Activated CD4-positive, alpha-beta T cell treated with anti-CD3 and anti-CD28 coated beads, Interleukin-2, amount 50 U/mL, for 4 hours (primary cell): ENCODE results near the gene CHRM2.
"Not testable (repeated sequence)": the region's sequence is repeated elsewhere in the genome, so short reads cannot be mapped to it uniquely, and the experiment has no call there.

Source experiments
- DNase-seq, 2 experiments: peaks; one replicate each; pipeline ENCODE4 v3.0.0-alpha.2; 2020

CHRM2 gene

DNA sequence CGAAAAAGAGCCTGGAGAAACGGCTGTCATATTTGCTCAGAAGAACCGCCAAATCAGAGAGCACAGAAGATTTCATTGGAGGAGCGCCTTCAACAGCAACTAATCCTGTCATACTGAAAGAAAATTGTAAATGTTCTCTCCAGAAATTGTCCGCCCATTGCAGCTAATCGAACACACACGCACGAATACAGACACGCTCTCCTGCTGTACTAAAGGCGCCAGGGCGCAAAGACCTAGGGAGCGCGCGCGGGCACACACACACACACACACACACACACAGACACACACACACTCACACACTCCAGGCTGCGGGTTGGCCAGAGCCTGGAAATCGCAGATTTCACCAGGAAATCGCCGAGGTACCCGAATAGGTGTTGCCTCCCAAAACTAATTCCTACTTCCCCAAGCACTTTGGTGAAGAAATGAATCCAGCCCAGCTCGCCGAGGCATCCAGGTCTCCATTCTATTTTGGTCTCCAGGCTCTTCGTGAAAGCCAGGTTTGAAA is at the start of gene CHRM2:
Gene CHRM2 (plus strand): TSS at position 157 of the 505 bp plus-strand sequence. CDS start 146,214 bp downstream, outside the sequence.
- no peak for DNase-seq

DNA sequence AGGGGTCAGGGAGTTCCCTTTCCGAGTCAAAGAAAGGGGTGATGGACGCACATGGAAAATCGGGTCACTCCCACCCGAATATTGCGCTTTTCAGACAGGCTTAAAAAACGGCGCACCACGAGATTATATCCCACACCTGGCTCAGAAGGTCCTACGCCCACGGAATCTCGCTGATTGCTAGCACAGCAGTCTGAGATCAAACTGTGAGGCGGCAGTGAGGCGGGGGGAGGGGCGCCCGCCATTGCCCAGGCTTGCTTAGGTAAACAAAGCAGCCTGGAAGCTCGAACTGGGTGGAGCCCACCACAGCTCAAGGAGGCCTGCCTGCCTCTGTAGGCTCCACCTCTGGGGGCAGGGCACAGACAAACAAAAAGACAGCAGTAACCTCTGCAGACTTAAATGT is 37.1 kb upstream of the CHRM2 start:
- not testable (repeated sequence) for DNase-seq

DNA sequence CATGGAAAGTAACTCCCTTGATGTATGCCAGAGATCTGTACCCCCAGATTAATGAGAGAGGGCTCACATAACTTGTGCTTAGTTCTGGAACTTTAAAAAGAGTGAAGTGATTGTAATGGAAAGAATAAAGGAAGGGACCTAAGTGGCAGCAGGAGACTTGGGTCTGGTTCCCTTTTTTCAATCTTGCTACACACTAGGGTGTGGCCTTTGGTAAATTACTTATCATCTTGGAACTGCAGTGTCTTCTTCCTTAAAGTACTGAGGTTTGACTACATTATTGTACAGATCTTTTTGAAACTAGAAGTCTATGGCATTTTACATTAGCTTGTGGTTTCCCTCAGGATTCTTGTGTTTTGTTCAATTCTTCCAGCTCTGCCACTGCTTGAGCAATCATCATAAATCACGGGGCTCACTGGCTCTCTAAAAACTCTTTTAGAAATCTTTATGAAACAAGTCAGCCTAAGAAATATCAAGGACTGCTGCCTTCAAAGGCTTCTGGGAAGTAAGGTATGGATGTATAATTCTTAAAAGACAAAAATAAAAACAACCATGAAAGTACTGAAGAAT is 22.5 kb upstream of the CHRM2 start:
- DNase-seq: no peak

DNA sequence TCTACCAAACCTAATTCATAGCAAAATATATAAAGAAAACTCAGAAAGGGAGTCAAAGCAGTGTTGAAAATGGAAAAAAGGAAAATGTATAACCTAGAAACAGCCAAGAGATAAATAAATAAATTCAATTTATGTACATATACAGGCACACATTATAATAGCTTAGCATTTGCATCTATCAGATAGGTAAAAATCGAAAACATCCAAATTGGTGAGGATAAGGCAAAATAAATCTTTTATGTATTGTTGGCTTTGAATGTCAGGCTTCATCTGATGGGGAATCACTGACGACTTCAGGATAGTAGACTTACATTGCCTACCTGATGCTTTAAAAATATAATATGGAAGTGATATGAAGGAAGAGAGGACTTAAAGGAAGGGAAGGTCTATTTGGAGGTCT is 20.6 kb upstream of the CHRM2 start:
- no peak for DNase-seq

DNA sequence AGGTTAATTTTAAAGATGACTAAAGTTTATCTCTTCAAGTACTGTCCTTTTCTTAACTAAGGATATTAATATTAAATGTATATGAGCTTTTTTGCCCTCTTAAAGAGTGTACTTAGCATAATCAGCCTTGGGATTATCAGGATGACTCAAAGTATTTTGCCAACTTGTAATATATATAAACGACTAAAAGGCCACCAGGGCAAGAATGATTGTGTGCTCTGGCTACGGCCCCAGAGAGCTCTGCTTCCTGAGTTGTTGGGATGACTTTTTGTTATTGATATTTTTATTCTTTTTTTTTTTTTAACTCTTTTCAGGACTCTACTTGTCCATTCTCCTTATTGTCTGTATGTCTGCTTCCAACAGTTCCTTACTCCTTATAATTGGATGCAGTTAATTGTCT is 14.8 kb upstream of the CHRM2 start:
- DNase-seq: no peak

DNA sequence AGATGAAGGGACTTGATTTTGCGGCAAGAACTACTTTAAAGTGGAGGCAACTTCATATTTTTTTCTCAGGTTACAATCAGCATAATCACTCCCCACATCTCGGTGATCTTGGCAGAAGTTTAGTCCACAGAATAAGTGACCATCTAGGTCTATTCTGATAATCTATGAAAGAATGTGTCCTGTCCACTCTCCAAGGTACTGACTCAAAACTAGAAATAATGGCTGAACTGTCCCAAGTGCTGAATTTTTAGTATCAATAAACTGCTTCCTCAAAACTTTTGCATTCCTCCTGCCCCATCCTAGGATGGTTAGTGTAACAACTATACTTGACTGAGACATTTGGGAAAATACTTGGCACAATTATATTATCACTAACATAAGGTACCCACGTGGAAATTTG is 10.9 kb upstream of the CHRM2 start:
- no peak for DNase-seq

DNA sequence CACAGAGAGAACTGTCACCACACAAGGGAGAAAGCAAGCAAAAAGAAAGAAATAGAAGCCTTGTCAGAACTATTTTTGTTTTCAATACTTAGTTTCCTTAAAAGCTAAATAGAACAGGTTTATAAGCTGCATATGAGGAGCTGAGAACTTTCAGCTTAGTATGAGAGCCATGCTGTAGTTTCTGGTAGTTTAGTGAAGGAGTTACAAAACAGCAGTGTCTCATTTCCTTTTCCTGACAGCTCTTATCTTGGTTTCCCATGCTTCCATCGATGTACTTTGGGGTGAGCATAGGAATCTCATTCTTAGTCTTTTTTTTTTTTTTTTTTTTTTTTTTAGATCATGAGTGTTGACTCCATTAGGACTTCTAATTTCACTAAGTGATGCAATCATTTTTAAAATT is 8.6 kb upstream of the CHRM2 start:
- no peak for DNase-seq

DNA sequence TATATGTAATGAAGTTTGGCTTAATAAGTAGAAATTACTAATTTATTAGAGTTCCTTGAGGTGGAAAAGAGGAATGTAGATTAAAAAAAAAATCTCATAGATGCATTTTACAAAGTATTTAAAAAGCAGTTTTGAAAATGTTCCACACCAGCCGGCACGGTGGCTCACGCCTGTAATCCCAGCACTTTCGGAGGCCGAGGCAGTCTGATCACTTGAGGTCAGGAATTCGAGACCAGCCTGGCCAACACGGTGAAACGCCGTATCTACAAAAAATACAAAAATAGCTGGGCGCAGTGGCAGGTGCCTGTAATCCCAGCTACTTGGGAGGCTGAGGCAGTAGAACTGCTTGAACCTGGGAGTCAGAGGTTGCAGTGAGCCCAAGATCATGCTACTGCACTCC is 3.2 kb upstream of the CHRM2 start:
- DNase-seq: no peak

DNA sequence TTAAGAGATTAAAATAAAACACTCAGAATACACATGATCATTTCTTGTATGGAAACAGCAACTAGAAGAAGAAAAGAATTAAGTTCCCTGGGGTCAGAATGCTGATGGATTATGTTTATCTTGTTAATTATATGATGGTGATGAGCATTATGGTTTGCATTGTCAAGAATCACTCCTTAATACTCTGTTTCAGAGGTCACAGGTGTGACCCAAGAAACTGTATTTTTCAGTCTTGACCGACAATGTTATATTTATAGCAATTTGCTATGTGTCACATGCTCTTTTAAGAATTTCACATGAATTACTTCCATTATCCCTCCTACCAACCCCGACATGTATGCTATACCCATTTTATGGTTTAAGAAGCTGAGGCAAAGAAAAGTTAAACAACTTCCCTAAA is 2.7 kb upstream of the CHRM2 start:
- no peak for DNase-seq

DNA sequence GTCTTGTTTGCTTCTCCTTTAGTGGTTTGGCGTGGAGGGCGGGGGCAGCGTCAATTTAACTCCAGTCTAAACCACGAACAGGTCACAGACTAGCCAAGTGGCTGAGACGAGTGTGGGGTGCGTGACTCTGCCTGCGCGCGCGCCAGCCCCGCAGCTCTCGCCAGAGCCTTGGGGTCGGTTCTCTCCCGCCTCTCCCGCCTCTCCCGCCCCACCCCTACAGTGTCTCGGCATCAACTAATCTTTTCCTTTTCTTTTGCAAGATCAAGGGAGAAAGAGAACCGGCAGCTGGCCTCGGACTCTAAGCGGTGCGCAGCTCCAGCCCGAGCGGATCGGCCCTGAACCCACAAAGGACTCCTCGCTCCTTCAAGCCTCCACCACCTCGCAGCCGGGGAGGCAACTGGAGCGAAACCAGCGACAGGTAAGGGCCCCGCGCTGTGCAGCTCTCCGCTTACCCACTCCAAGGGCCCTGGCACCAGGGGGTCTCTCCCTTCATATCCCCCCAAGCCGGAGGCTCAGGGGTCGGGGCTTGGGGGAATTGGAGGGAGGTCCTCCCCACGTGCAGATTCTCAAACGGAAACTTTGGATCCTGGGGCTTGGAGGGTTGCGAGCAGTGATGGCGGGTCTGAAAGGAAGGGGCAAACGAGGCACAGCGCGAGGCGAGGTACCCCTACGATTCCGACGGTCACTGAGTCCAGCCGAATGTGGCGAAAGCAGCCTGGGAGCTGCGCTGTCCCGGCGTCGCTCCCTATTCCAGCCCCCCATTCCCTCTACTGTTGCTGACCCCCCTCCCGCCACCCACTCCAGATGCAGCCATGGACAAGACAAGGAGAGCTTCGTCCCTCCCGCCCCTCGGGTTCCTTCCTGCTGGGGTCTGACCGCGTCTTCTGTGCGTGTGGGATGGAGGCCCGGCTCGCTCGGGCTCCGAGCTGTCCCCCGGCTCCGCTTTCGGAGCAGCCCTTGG is 829 bp downstream of the CHRM2 start:
- no peak for DNase-seq

DNA sequence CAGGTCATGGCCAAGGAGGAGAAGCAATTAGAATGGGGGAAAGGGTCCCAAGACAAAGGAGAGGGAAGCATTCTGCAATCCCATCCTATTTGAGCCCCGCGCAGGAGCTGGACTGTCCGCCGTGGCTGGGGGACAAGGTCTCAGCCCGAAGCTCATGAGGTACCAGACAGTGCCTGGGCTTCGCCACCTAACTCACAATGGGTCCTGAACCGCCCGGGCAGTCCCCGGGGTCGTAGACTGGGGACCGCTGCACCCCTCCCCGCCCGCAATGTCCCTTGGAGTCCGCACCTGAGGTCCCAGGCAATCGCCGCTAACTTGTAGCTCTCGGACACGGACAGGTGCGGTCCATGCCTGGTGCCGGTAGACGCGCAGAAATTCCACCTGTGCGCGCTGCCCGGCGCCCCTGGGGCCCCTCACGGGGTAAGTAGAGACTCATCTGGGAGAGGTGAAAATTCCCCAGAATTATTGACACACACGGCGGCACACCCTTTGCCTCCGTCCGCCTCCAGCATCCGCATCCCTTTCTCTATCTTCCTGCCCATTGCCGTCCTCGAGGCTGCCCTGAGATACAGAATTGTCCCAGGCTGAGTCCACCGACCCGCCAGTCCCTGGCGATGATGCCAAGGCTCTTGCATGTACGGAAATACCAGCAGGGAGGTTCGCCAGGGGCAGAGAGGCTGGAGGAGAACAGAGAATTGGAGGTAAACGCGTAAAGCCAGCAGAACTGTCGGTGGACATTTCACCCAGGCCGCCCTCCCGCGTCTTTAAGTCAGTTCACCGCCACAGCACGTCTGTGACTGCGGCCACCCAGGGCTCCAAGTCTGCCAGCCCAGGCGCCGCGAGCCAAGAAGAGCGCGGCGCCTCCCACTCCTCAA is 1.8 kb downstream of the CHRM2 start:
- no peak for DNase-seq

DNA sequence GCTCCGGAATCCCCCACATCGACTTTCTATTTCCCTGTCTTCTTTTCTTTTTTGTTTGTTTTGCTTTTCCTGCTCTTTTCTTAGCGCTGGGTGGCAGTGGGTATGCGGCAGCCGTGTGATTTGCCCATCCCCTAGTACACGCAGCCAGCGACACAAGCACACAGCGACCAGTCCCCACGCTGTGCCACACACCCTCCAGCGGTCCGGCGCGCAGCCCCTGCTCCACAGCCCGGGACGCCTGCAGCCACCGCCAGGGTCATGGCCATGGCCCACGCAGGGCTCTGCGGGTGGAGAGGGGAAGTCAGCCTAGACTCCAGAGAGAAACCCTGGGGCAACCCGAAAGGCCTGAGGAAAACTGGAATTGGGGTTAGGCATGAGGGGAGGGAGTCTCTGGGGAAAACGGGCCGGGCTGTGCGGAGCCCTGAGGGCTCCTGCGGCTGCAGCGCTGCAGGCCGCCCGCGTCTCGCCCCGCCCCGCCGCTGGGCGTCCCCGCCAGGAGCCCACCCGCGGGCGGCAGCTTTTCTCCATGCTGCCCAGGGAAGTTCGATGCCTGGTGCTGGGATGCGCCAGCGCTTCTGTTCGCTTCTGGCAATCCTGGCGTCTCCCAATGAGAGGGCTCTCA is 2.5 kb downstream of the CHRM2 start:
- DNase-seq: no peak

DNA sequence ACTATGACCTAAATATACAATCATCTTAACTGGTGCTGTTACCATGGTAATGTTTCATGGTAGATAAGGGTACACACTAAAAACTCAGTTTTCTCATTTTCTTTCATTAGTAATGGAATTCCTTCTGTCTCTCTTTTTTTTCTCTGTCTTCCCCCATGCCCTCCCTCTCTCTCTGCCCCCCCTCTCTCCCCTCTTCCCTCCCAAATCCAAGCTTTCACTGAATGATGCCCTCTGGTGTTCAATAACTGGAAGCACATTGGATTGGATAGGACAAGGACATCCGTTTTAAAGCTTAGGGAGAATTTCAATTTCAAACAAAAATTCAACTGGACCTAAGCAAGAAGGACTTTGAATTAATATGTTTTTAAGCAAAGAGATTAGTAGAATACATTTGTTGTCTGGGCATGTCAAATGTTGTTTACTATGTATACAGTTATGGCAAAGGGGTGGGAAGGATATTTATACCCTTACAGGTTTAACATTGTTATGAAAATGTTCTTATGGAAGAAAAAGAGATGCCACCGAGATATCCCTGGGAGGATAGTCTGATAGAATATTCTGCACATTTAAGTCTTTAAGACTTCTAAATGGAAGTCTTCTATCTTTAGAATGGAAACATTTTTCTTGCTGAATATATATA is 6.1 kb downstream of the CHRM2 start:
- no peak for DNase-seq

DNA sequence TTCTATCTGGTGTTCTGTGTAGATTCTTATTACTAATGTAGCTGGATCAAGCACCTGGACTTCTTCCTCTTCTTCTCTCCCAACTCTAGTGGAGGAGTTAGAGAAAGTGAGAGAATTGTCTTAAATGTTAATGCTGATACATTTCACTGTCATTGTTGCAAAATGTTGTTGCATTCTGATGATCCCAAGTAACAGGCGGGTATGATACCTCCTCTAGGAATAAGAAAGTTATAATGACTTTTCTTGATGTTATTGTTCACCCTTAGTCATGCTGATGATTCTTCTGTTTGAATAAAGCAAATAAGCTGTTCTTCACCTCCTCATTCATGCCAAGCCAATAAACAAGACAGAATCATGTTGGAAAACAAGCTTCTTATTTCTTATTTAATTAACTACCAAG is 9.1 kb downstream of the CHRM2 start:
- no peak for DNase-seq

DNA sequence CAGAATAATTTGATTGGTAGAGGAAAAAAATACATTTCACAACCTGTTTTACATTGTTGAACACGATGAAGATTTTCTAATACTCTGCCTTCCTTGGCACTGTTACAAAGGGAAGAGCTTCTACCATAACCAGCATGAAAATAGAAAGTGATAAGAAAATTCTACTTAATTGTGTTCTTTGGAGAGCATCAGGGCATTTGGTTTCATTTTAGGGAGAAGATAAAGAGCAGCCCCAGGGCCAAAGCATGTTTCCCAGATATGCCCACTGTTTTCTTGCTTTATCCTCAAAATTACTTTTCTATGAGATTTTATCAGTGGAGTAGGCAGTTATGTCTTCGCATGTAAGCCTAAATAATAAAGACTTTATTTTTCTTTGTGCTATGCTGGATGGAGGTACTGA is 9.5 kb downstream of the CHRM2 start:
- no peak for DNase-seq

DNA sequence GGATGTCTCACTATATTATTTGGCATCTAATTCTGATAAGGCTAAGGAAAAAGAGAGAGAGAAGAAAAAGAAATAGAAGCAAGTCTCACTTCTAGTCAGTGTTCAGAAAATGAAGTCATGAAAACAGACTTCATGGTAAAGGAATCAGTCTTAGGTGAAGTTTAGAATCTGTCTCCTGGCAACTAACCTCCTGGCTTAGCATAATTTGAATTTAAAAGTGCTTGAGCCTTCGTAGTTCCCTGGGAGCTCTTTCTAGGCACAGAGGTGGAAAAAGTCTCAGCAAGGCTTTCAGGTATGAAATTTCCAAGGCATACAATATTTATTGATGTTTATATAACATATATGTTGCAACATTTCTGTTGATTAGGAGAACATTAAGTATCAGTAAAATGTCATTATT is 10.4 kb downstream of the CHRM2 start:
- DNase-seq: no peak

DNA sequence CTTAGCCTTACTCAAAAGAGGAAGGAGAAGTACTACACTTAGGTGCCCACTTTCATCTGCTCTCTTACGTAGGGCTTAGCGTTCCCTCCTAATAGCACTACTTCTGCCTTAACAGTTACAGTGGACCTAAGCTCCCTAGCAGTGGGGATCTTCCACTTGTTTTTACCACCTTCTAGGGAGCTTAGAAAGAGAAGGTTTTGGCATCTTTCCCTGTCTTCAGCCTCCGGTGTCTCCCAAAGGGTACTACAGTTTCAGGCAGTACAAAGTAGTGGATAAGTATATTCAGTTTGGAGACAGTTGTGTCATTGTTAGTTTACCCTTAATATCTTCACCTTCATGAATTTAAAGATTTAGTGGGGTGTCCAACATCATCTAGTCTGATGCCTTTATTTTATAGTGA is 14.6 kb downstream of the CHRM2 start:
- no peak for DNase-seq

DNA sequence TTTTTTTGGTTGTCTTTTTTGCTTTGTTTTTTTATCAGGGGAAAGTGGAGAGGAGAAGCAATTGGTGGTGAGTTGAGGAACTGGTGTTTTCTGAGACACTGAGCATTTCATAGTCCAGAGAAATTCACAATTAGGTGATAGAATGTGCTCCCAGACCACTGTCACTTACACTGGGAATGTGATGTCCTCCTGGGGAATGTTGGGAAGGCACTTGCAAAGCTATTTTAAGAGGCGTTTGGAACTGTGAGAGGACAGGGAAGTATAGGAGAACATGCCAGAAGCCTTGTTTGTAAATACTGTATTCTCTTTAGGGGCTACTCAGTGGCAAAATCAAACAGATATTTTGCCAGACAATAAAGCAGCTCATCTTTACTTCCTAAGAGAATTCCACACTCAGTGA is 16.0 kb downstream of the CHRM2 start:
- no peak for DNase-seq

DNA sequence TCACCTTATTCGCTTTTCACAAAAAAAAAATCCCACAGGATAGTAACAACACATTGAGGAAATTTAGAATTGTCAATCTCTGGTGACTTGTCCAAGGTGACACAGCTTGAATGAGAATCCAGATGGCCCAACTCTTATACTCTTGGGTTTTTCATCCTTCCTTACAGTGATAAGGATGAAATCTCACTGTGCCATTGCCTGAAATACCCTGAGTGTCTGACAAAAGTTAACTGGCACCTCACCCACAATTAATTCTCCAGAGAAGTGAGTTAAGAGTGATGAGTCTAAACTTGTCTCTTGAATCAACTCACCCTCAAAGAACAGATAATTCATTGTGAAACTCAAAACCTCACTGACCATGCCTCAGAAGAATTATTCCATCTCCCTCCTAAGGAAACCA is 18.9 kb downstream of the CHRM2 start:
- no peak for DNase-seq

DNA sequence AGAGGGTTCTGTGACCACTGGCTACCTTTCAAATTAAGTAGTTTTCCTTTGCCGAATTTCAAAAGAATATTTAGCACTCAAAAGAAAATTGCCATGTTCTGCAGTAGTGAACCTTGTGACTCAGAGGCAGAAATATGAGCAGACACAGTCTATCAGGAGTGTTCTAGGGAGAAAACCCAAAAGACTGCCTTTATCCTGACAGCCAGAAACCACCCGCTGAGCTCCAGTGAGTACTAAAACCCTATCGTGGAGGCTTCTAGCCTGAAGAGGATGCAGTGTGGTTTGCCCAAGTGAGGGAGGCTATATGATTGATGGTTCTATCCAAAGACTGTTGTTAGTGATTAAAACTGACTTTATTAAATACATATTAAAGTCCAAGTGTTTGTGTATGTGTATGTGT is 21.9 kb downstream of the CHRM2 start:
- DNase-seq: no peak

DNA sequence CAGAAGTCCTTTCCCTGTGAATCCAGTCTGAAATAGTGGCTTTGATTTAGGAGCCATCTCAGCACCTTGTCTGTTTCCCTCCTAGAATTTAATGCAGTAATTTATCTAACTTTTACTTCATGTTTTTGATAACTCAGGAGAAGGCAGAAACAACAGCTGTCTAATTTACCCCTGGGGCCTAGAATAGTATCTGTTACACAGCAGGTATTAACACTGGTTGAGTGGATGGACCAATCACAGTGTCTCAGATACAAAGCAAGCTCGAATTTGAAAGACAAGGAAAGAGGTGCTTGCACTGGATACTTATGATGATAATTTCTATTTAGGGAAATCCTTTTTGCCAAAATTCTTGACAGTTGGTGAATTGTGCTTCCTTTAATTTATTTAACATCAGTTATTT is 23.4 kb downstream of the CHRM2 start:
- DNase-seq: no peak

DNA sequence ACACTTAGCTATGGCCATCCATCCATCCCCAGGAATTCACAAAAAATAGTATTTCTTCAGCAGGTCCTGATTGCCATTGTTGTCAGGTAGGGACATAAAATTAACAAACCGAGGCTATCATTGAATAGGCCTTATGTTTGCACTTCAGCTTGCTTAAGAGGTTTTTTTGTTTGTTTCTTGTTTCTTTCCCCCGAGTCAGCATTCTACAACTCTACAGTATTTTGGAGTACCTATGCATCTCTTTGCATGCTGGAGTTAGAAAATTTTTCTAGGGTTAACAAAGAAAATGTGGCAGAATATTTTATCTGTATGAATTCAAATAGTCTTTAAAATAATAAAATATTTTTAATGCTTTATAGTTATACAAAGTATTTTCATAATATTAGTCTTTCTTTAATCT is 26.3 kb downstream of the CHRM2 start:
- no peak for DNase-seq
